Memory B cell (primary cell): ENCODE results near the gene TPST1.

ENCODE experiments used
- ATAC-seq: fragments of 150-1000 bp; cut with Tn5 transposase; 2 replicates; pipeline ENCODE4 v1.10.0; 2021; ENCODE audit warnings: low read depth, mild to moderate bottlenecking, moderate library complexity
- DNase-seq, 2 donors: peaks; one replicate each; pipeline ENCODE4 v3.0.0; 2022; ENCODE audit warnings: low spot score in 2 of 2
- H3K27ac Mint-ChIP-seq: one replicate; pipeline ENCODE4 v1.8.0; 2022; ENCODE audit warnings: mild to moderate bottlenecking, moderate library complexity, mixed read lengths
- H3K27me3 Mint-ChIP-seq: one replicate; pipeline ENCODE4 v1.8.0; 2022; ENCODE audit warnings: mixed read lengths
- H3K36me3 Mint-ChIP-seq: one replicate; pipeline ENCODE4 v1.8.0; 2022; ENCODE audit warnings: mild to moderate bottlenecking, mixed read lengths
- H3K4me1 Mint-ChIP-seq: one replicate; pipeline ENCODE4 v1.8.0; 2022; ENCODE audit warnings: mixed read lengths
- H3K4me3 Mint-ChIP-seq: one replicate; pipeline ENCODE4 v1.8.0; 2022; ENCODE audit warnings: mild to moderate bottlenecking, moderate library complexity, mixed read lengths
- H3K9me3 Mint-ChIP-seq: one replicate; pipeline ENCODE4 v1.8.0; 2022; ENCODE audit warnings: mixed read lengths

The TPST1 gene

GRCh38 chr7:66237906-66238772 is 33.0 kb downstream of the TPST1 start:
- H3K4me3 Mint-ChIP-seq, result no peak overlapping the region
- peaks cover 7% of the 10 kb centered on the region for H3K4me1 Mint-ChIP-seq
- ATAC-seq, result no peak
- H3K27ac Mint-ChIP-seq, result no peak overlapping the region
- H3K9me3 Mint-ChIP-seq, result peaks cover 1% of the 10 kb centered on the region
- no peaks in the 10 kb centered on the region for H3K27me3 Mint-ChIP-seq
- H3K36me3 Mint-ChIP-seq, result peaks cover 5% of the 10 kb centered on the region
- DNase-seq, result no peak

GRCh38 chr7:66238773-66239466 is 33.8 kb downstream of the TPST1 start:
- DNase-seq (no peak), ATAC-seq (no peak)
- H3K4me3 Mint-ChIP-seq, result no peak overlapping the region
- H3K27me3 Mint-ChIP-seq, result no peaks in the 10 kb centered on the region
- H3K27ac Mint-ChIP-seq, result no peak overlapping the region
- H3K4me1 Mint-ChIP-seq, result peaks cover 7% of the 10 kb centered on the region
- H3K9me3 Mint-ChIP-seq, result peaks cover 1% of the 10 kb centered on the region
- H3K36me3 Mint-ChIP-seq, result peaks cover 3% of the 10 kb centered on the region

GRCh38 chr7:66239467-66239856 is 34.3 kb downstream of the TPST1 start:
- H3K27ac Mint-ChIP-seq, result no peak overlapping the region
- no peaks in the 10 kb centered on the region for H3K27me3 Mint-ChIP-seq
- DNase-seq (no peak), ATAC-seq (no peak)
- peaks cover 7% of the 10 kb centered on the region for H3K4me1 Mint-ChIP-seq
- no peak overlapping the region for H3K4me3 Mint-ChIP-seq
- peaks cover 1% of the 10 kb centered on the region for H3K9me3 Mint-ChIP-seq
- peaks cover 2% of the 10 kb centered on the region for H3K36me3 Mint-ChIP-seq

DNA sequence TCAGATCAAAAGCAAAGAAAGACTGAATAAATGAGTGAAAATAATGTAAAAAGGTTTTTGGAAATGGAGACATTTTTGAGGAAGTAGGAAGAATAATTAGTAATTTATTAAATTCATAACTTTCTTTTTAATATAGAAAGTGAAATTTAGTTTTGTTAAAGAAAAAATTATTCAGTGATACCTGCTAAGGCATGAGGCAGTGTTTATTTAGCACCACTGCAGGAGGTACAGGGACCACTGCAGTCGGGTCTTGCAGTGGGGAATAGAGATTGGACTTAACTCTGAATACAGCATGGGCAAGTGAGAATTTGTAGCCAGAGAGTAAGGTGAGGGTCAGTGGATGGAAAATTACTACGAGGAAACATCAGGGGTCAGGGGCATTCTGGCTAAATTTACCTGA is 39.9 kb downstream of the TPST1 start:
- ATAC-seq (no peak), DNase-seq (no peak)
- H3K9me3 Mint-ChIP-seq, result no peaks in the 10 kb centered on the region
- no peaks in the 10 kb centered on the region for H3K27me3 Mint-ChIP-seq
- H3K4me1 Mint-ChIP-seq, result peaks cover 4% of the 10 kb centered on the region
- peaks cover 1% of the 10 kb centered on the region for H3K36me3 Mint-ChIP-seq
- H3K27ac Mint-ChIP-seq, result no peak overlapping the region
- H3K4me3 Mint-ChIP-seq, result no peak overlapping the region

DNA sequence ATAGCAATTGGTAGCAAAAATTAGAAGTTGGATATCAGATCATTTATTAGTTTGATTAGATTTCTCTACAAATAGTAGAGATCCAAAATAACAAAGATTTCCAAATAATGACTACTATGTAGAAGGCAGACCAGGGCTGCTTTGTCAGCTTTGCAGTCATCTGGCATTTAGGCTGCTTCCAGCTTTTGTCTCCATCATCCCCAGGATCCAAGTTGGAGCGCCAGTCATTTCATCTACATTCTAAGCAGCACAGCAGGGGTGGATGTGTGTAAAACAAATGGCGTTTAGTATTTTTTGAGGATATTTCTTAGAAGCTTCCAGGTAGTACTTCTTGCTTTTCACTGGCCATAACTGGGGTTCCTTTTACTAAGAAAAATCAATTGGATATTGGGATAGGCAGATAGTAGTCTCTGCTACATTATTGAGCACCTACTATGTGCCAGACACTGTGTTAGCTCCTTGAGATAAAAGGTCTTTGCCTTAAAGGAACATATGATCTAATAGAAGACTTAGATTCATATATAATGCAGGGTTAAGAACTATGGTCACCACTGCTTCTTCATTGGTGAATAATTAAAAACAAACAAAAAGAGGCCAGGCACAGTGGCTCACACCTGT is 41.5 kb downstream of the TPST1 start:
- peaks cover 4% of the 10 kb centered on the region for H3K4me1 Mint-ChIP-seq
- no peaks in the 10 kb centered on the region for H3K9me3 Mint-ChIP-seq
- no peak overlapping the region for H3K27ac Mint-ChIP-seq
- peaks cover 3% of the 10 kb centered on the region for H3K36me3 Mint-ChIP-seq
- no peak for ATAC-seq
- no peaks in the 10 kb centered on the region for H3K27me3 Mint-ChIP-seq
- no peak for DNase-seq
- no peak overlapping the region for H3K4me3 Mint-ChIP-seq

DNA sequence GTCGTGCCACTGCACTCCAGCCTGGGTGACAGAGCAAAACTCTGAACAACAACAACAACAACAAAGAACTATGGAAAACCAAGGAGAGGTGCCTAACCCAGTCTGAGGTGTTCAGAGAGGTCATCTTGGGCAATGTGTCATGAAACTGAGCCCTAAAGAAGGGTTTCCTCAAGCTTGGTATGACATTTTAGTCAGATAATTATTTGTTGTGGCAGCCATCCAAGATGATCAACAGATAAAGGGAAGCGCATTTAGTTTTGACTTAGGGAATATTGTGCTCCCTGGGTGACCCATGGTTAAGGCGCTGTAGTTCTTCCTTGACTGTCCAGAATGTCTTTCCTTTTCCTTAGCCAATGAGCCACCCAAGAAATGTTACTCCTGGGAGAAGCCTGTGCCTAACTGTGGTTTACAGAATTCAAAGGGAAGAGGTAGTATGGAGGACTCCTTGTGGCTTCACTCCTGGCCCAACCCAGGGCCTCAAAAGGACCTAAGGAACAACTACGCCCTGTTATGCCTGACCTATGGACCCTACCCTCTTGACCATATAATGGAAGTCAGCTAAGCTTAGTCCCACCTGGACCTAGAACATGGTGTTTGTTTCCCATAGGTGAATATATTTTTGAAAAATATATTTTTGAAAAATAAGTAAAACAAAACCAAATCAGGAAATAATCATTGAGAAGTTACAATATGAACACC is 42.4 kb downstream of the TPST1 start:
- DNase-seq, result no peak
- no peak for ATAC-seq
- Mint-ChIP-seq H3K27me3 (no peaks in the 10 kb centered on the region), H3K27ac (no peak overlapping the region), H3K9me3 (no peaks in the 10 kb centered on the region), H3K36me3 (peaks cover 3% of the 10 kb centered on the region), H3K4me3 (no peak overlapping the region), H3K4me1 (peaks cover 4% of the 10 kb centered on the region)

DNA sequence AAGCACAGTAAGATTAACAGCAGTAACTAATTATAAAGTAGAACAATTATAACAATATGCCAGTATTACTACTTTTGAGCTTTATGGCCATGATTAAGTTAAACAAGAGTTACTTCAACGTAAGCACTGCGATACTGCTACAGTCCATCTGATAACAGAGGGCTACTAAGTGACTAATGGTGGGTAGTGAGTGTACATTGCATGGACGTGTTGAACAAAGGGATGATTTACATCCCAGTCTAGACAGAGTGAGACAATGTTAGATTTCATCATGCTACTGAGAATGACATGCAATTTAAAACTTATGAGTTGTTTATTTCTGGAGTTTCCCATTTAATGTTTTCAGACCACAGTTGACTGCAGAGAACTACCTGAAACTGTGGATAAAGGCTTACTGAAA is 45.6 kb downstream of the TPST1 start:
- Mint-ChIP-seq H3K36me3 (peaks cover 3% of the 10 kb centered on the region), H3K4me3 (no peak overlapping the region), H3K27ac (no peak overlapping the region), H3K27me3 (no peaks in the 10 kb centered on the region), H3K9me3 (no peaks in the 10 kb centered on the region), H3K4me1 (no peaks in the 10 kb centered on the region)
- DNase-seq, result no peak
- no peak for ATAC-seq

GRCh38 chr7:66255534-66256100 is 50.5 kb downstream of the TPST1 start:
- Mint-ChIP-seq H3K27me3 (no peaks in the 10 kb centered on the region), H3K4me1 (no peaks in the 10 kb centered on the region), H3K36me3 (peaks cover 1% of the 10 kb centered on the region), H3K4me3 (no peak overlapping the region), H3K27ac (no peak overlapping the region), H3K9me3 (no peaks in the 10 kb centered on the region)
- DNase-seq, result no peak
- no peak for ATAC-seq

DNA sequence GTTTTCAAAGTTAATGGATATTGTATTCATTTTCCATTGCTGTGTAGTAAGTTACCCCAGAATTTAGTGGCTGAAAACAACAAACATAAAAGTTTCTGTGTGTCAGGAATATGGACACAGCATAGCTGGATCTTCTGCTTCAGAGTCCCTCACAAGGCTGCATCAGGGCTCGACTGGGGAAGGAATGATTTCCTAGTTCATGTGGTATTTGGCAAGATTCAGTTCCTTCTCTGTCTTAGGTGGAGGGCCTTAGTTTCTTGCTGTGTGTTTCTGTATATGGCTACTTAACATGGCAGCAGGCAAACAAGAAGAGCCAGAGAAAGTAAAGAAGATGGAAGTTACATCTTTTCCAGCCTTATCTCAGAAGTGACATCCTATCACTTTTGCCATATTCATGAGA is 51.1 kb downstream of the TPST1 start:
- Mint-ChIP-seq H3K36me3 (peaks cover 2% of the 10 kb centered on the region), H3K4me1 (no peaks in the 10 kb centered on the region), H3K9me3 (no peaks in the 10 kb centered on the region), H3K27me3 (no peaks in the 10 kb centered on the region), H3K27ac (no peak overlapping the region), H3K4me3 (no peak overlapping the region)
- DNase-seq (no peak), ATAC-seq (no peak)

DNA sequence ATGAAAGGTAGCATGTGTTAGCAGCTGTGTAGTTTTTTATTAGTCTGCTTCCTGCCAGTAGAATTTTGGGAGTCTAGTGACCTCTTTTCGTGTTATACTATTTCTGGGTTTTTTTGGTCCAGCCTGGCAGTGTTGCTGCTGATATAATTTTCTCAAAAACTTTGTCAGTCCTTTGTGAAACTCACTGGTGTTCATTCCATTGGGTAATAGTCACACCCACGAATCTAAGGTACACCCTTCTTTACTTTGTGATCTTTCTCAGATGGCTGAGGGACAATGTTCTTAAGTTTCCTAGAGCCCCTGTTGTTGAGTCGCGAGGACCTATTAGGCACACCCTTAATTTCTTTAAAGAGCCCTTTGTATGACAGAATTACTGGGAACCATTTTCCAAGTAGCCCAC is 52.3 kb downstream of the TPST1 start:
- DNase-seq (no peak), ATAC-seq (no peak)
- Mint-ChIP-seq H3K9me3 (no peaks in the 10 kb centered on the region), H3K36me3 (peaks cover 2% of the 10 kb centered on the region), H3K4me3 (no peak overlapping the region), H3K27ac (no peak overlapping the region), H3K27me3 (no peaks in the 10 kb centered on the region), H3K4me1 (no peaks in the 10 kb centered on the region)

GRCh38 chr7:66258409-66258808 is 53.3 kb downstream of the TPST1 start:
- Mint-ChIP-seq H3K27me3 (no peaks in the 10 kb centered on the region), H3K9me3 (peaks cover under 1% of the 10 kb centered on the region), H3K4me3 (no peak overlapping the region), H3K4me1 (no peaks in the 10 kb centered on the region), H3K36me3 (peaks cover 2% of the 10 kb centered on the region), H3K27ac (no peak overlapping the region)
- ATAC-seq (no peak), DNase-seq (no peak)

GRCh38 chr7:66261941-66262340 is 56.8 kb downstream of the TPST1 start:
- ATAC-seq (no peak), DNase-seq (no peak)
- Mint-ChIP-seq H3K27ac (no peak overlapping the region), H3K27me3 (no peaks in the 10 kb centered on the region), H3K4me3 (no peak overlapping the region), H3K4me1 (no peaks in the 10 kb centered on the region), H3K9me3 (peaks cover 11% of the 10 kb centered on the region), H3K36me3 (peaks cover 11% of the 10 kb centered on the region)

DNA sequence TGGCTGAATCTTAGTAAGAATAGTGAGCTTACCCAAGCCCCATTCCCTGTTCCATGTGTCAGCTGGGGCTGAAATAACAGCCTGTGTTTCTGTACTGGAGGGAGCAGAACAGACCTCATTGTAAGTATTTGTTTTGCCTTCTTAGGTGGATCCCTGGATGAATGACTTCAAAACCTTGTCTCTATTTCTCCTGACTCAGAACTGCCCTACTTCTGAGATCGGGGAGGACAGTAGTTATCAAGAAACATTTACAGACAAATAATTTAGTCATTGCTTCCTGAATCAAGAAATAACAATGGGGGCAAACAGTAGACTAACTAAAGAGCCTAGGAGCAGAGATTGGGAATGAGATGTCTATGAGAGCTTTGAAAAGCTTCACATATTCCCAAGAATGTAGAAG is 58.8 kb downstream of the TPST1 start:
- peaks cover 11% of the 10 kb centered on the region for H3K36me3 Mint-ChIP-seq
- no peak overlapping the region for H3K27ac Mint-ChIP-seq
- H3K4me3 Mint-ChIP-seq, result no peak overlapping the region
- DNase-seq (no peak), ATAC-seq (no peak)
- H3K27me3 Mint-ChIP-seq, result no peaks in the 10 kb centered on the region
- H3K9me3 Mint-ChIP-seq, result peaks cover 14% of the 10 kb centered on the region
- H3K4me1 Mint-ChIP-seq, result no peaks in the 10 kb centered on the region

DNA sequence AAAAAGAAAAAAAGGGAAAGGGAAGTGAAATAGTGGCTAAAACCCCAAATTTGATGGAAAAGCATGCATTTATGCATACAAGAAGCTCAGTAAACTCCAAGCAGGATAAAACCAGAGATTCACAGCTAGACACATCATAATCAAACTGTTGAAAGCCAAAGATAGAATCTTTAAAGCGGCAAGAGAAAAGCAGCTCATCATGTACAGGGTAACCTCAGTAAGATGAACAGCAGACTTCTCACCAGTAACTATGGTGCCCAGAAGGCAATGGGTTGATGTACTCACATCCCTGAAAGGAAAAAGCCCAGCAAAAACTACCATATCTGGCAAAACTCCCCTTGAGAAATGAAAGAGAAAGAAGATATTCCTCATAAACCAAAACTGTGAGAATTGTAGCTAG is 60.4 kb downstream of the TPST1 start:
- Mint-ChIP-seq H3K27me3 (no peaks in the 10 kb centered on the region), H3K27ac (no peak overlapping the region), H3K9me3 (peaks cover 14% of the 10 kb centered on the region), H3K4me1 (no peaks in the 10 kb centered on the region), H3K4me3 (no peak overlapping the region), H3K36me3 (peaks cover 10% of the 10 kb centered on the region)
- ATAC-seq (no peak), DNase-seq (no peak)
